A673 (cell line): ENCODE measurements around the gene NCOR2. TPM values are rescaled to one million over a fixed set of nuclear protein-coding genes. Genes with fewer than 3 reads are reported as not detected.

Experiments
- BruUV-seq: library from RNA; stranded (reverse); fragments of 400-500 nt; replicated peaks from 2 replicates; lab custom pipeline; 2021; lab: Mats Ljungman, UMichigan
- CTCF ChIA-PET: fragments of 300-600 bp; sonication (Branson Sonifier 250); formaldehyde crosslinking; loops from one replicate; lab custom pipeline; 2022; ENCODE audit warnings: antibody characterized with exemption; lab: Charles Lee
- POLR2A ChIA-PET: fragments of 300-600 bp; sonication (Branson Sonifier 250); formaldehyde crosslinking; loops from one replicate; lab custom pipeline; 2022; ENCODE audit warnings: antibody characterized with exemption; ENCODE audit not compliant: low non-redundant PET; lab: Charles Lee
- DNase-seq: peaks from one replicate; pipeline ENCODE4 v3.0.0-alpha.2; 2015; ENCODE audit warnings: low spot score
- H3K27ac ChIP-seq: fragments of 200-600 bp; sonication (generic); 2 replicates; pipeline ENCODE4 v1.5.1; 2016; ENCODE audit warnings: mixed run types, low read depth, mild to moderate bottlenecking, mixed read lengths, antibody characterized with exemption, low read length; ENCODE audit not compliant: poor library complexity, severe bottlenecking
- H3K27me3 ChIP-seq: fragments of 200-600 bp; sonication (generic); replicated peaks from 2 replicates; pipeline ENCODE4 v1.6.1; 2017; ENCODE audit warnings: mixed run types, low read depth, mild to moderate bottlenecking, mixed read lengths, antibody characterized with exemption, low read length; ENCODE audit not compliant: insufficient read depth, poor library complexity
- H3K36me3 ChIP-seq: fragments of 200-600 bp; sonication (generic); 2 replicates; pipeline ENCODE4 v1.6.1; 2016; ENCODE audit warnings: mixed run types, mild to moderate bottlenecking, mixed read lengths, antibody characterized with exemption, low read length; ENCODE audit not compliant: insufficient read depth, poor library complexity, severe bottlenecking
- H3K4me1 ChIP-seq: fragments of 200-600 bp; sonication (generic); 2 replicates; pipeline ENCODE4 v1.6.1; 2017; ENCODE audit warnings: mixed run types, mild to moderate bottlenecking, mixed read lengths, antibody characterized with exemption, low read length; ENCODE audit not compliant: insufficient read depth, poor library complexity, severe bottlenecking
- H3K4me3 ChIP-seq: fragments of 200-600 bp; sonication (generic); 2 replicates; pipeline ENCODE4 v1.5.1; 2016; ENCODE audit warnings: low read depth, mixed run types, mild to moderate bottlenecking, mixed read lengths, low read length; ENCODE audit not compliant: poor library complexity, severe bottlenecking
- H3K9me3 ChIP-seq: fragments of 200-600 bp; sonication (generic); 2 replicates; pipeline ENCODE4 v1.6.1; 2016; ENCODE audit warnings: mixed run types, low read depth, mild to moderate bottlenecking, mixed read lengths, antibody characterized with exemption, low read length; ENCODE audit not compliant: poor library complexity, severe bottlenecking
- CTCF ChIP-seq: fragments of 300-800, 200-600 bp; sonication (generic); conservative IDR thresholded peaks from 2 replicates; pipeline ENCODE4 v1.5.1; 2017; ENCODE audit warnings: low read depth, mild to moderate bottlenecking, antibody characterized with exemption, low read length, moderate library complexity, mixed read lengths
- EZH2 ChIP-seq: fragments of 200-600 bp; sonication (generic); IDR thresholded peaks from 2 replicates; pipeline ENCODE4 v1.6.1; 2017; ENCODE audit warnings: borderline replicate concordance, low read depth, mild to moderate bottlenecking, mixed read lengths, antibody characterized with exemption, low read length; ENCODE audit not compliant: poor library complexity, severe bottlenecking
- intact Hi-C: fragments of 100-400 bp; cut with micrococcal nuclease; formaldehyde crosslinking; loops from one replicate; pipeline ENCODE4 v1.10.0; 2022; ENCODE audit not compliant: unreplicated experiment
- total RNA-seq: library from RNA; stranded (reverse); gene quantifications from 2 replicates; pipeline ENCODE4 v1.2.3, GENCODE V29; 2021

NCOR2 gene
- total RNA-seq, 1 experiment from 2014 or later: 227 TPM

- BruUV-seq: no TSS peak
- no peak for TF ChIP-seq EZH2
- no peak for TF ChIP-seq CTCF
- Histone ChIP-seq H3K9me3 (no peaks in the 10 kb centered on the region), H3K4me3 (no peak overlapping the region), H3K27ac (peak overlapping the region; percentile 61), H3K27me3 (no peaks in the 10 kb centered on the region), H3K4me1 (peaks cover 55% of the 10 kb centered on the region), H3K36me3 (no peaks in the 10 kb centered on the region)
- ChIA-PET POLR2A (no interaction called here), CTCF (no interaction called here)
- intact Hi-C loops: no loop called here
- DNase-seq: no peak
These were observed 30.8 kb downstream of the NCOR2 start for GRCh38 chr12:124536641-124537040.

GRCh38 chr12:124534776-124535740 is 32.4 kb downstream of the NCOR2 start:
- CTCF ChIA-PET: no interaction called here
- H3K36me3 ChIP-seq: no peaks in the 10 kb centered on the region
- no peak overlapping the region for H3K4me3 ChIP-seq
- no peak for TF ChIP-seq CTCF
- no peak for TF ChIP-seq EZH2
- H3K9me3 ChIP-seq: no peaks in the 10 kb centered on the region
- peaks cover 68% of the 10 kb centered on the region for H3K4me1 ChIP-seq
- H3K27me3 ChIP-seq: no peaks in the 10 kb centered on the region
- DNase-seq: no peak
- BruUV-seq: no TSS peak
- no peak overlapping the region for H3K27ac ChIP-seq
- intact Hi-C loops: no loop called here
- POLR2A ChIA-PET: no interaction called here

GRCh38 chr12:124533456-124533855 is 34.0 kb downstream of the NCOR2 start:
- no TSS peak for BruUV-seq
- ChIA-PET POLR2A (no interaction called here), CTCF (no interaction called here)
- TF ChIP-seq EZH2 (no peak), CTCF (no peak)
- peak overlapping the region; percentile 78 for H3K27ac ChIP-seq
- peaks cover 57% of the 10 kb centered on the region for H3K4me1 ChIP-seq
- H3K27me3 ChIP-seq: no peaks in the 10 kb centered on the region
- no peak for DNase-seq
- peaks cover 4% of the 10 kb centered on the region for H3K36me3 ChIP-seq
- intact Hi-C loops: no loop called here
- peaks cover 5% of the 10 kb centered on the region for H3K9me3 ChIP-seq
- no peak overlapping the region for H3K4me3 ChIP-seq
